GM12878 (cell line): ENCODE data around the gene OR7A17. TPM values are rescaled to one million over a fixed set of nuclear protein-coding genes. Genes with fewer than 3 reads are reported as not detected.

Experiments
- ATAC-seq: fragments of 200-7000 bp; cut with Tn5 transposase; 3 replicates; pipeline ENCODE4 v1.9.1; 2020; ENCODE audit warnings: mild to moderate bottlenecking, moderate library complexity
- BruUV-seq: library from RNA; stranded (reverse); fragments of 400-500 nt; replicated peaks from 2 replicates; lab custom pipeline; 2021; lab: Mats Ljungman, UMichigan
- CTCF ChIA-PET: fragments of 300-600 bp; sonication (Branson Sonifier 250); formaldehyde crosslinking; extraction: SDS; loops from one replicate; lab custom pipeline; 2021; ENCODE audit warnings: inconsistent platforms; lab: Yijun Ruan, JAX
- POLR2A ChIA-PET: fragments of 350-600 bp; formaldehyde crosslinking; extraction: SDS; loops from one replicate; lab custom pipeline; 2021; ENCODE audit warnings: inconsistent platforms; lab: Charles Lee
- RAD21 ChIA-PET: fragments of 300-600 bp; sonication (Branson Sonifier 250); formaldehyde crosslinking; loops from one replicate; lab custom pipeline; 2023; ENCODE audit warnings: antibody characterized with exemption; ENCODE audit not compliant: unreplicated experiment; lab: Charles Lee
- SMC1A ChIA-PET: fragments of 300-600 bp; sonication (Branson Sonifier 250); formaldehyde crosslinking; loops from one replicate; lab custom pipeline; 2023; ENCODE audit not compliant: unreplicated experiment, uncharacterized antibody; lab: Charles Lee
- DNase-seq: peaks from one replicate; pipeline ENCODE4 v3.0.0-alpha.2; 2011; ENCODE audit warnings: low read depth, low spot score
- FAIRE-seq: peaks from 3 replicates; lab custom pipeline; 2011; peaks lifted over from hg19 to GRCh38; lab: Jason Lieb, UNC
- H2AFZ ChIP-seq: 2 replicates; pipeline ENCODE4 v1.6.0; 2011; ENCODE audit warnings: low read depth, low read length, control low read depth; ENCODE audit not compliant: control insufficient read depth
- H3K27ac ChIP-seq: 2 replicates; pipeline ENCODE4 v1.5.1; 2011; ENCODE audit warnings: control low read depth; ENCODE audit not compliant: control insufficient read depth, insufficient read depth
- H3K27me3 ChIP-seq, 2 experiments: replicated peaks in 1 of 2; 2 replicates each; pipeline versions ENCODE4 v1.6.0 to v1.6.1; 2011; ENCODE audit warnings: low read length in 1 of 2; ENCODE audit not compliant: control insufficient read depth in 2 of 2, insufficient read depth in 2 of 2
- H3K36me3 ChIP-seq, 2 experiments: 2 replicates each; pipeline ENCODE4 v1.5.1; 2011; ENCODE audit warnings: low read length in 1 of 2; ENCODE audit not compliant: control insufficient read depth in 2 of 2, insufficient read depth in 2 of 2
- H3K4me1 ChIP-seq: 2 replicates; pipeline ENCODE4 v1.6.1; 2011; ENCODE audit warnings: mild to moderate bottlenecking, low read length, moderate library complexity, mixed read lengths; ENCODE audit not compliant: control insufficient read depth, insufficient read depth
- H3K4me2 ChIP-seq: 2 replicates; pipeline ENCODE4 v1.6.0; 2011; ENCODE audit warnings: control low read depth; ENCODE audit not compliant: control insufficient read depth, insufficient read depth
- H3K4me3 ChIP-seq: fragments of 200-600 bp; sonication (generic); 2 replicates; pipeline ENCODE4 v1.5.1; 2016
- H3K79me2 ChIP-seq: 2 replicates; pipeline ENCODE4 v1.6.0; 2011; ENCODE audit warnings: low read length; ENCODE audit not compliant: control insufficient read depth, insufficient read depth
- H3K9ac ChIP-seq: 2 replicates; pipeline ENCODE4 v1.8.0; 2011; ENCODE audit warnings: low read length, control low read depth, mixed read lengths; ENCODE audit not compliant: control insufficient read depth, insufficient read depth
- H3K9me3 ChIP-seq: replicated peaks from 3 replicates; pipeline ENCODE4 v1.5.1; 2011; ENCODE audit warnings: mild to moderate bottlenecking, low read length; ENCODE audit not compliant: control insufficient read depth, insufficient read depth
- H4K20me1 ChIP-seq: 2 replicates; pipeline ENCODE4 v1.6.0; 2011; ENCODE audit not compliant: control insufficient read depth, insufficient read depth
- CEBPZ ChIP-seq: fragments of 150-350 bp; IDR thresholded peaks from 2 replicates; pipeline ENCODE4 v1.6.1; 2016; ENCODE audit warnings: low read depth, low read length
- E4F1 ChIP-seq: fragments of 450-650 bp; IDR thresholded peaks from 2 replicates; pipeline ENCODE4 v1.6.1; 2018; ENCODE audit warnings: borderline replicate concordance, mild to moderate bottlenecking; ENCODE audit not compliant: partially characterized antibody
- ELK1 ChIP-seq: IDR thresholded peaks from 2 replicates; pipeline ENCODE4 v1.6.1; 2012; ENCODE audit warnings: low read depth, low read length, improper control_type of control experiment
- ETV6 ChIP-seq, 2 experiments: fragments of 450-650 bp in 1 of 2; IDR thresholded peaks in 1 of 2; conservative IDR thresholded peaks in 1 of 2; 2 replicates each; pipeline ENCODE4 v1.6.1; 2014; ENCODE audit warnings: antibody characterized with exemption in 1 of 2, borderline replicate concordance in 1 of 2, low read depth in 1 of 2, mild to moderate bottlenecking in 1 of 2, moderate library complexity in 1 of 2
- KDM1A ChIP-seq: fragments of 200-600 bp; sonication (generic); IDR thresholded peaks from 2 replicates; pipeline ENCODE4 v1.6.1; 2016; ENCODE audit warnings: borderline replicate concordance
- POLR2A ChIP-seq: IDR thresholded peaks from 2 replicates; pipeline ENCODE4 v1.6.1; 2011; ENCODE audit warnings: low read depth, mild to moderate bottlenecking, low read length
- RB1 ChIP-seq: fragments of 450-650 bp; formaldehyde crosslinking; IDR thresholded peaks from 2 replicates; pipeline ENCODE4 v1.6.1; 2017; ENCODE audit warnings: mild to moderate bottlenecking, borderline replicate concordance
- TCF12 ChIP-seq: IDR thresholded peaks from 2 replicates; pipeline ENCODE4 v1.6.1; 2011; ENCODE audit warnings: low read depth, mild to moderate bottlenecking, low read length
- TCF7 ChIP-seq: IDR thresholded peaks from 2 replicates; pipeline ENCODE4 v1.6.1; 2014; ENCODE audit warnings: antibody characterized with exemption, borderline replicate concordance
- YBX1 ChIP-seq: fragments of 450-650 bp; IDR thresholded peaks from 2 replicates; pipeline ENCODE4 v1.6.1; 2016; ENCODE audit warnings: antibody characterized with exemption
- WGBS: methylation state at CpG from one replicate; pipeline ENCODE4 v1.1.6; 2016; ENCODE audit warnings: low lambda C conversion rate; ENCODE audit not compliant: insufficient replicate concordance, insufficient coverage; ENCODE audit errors: missing lambda C conversion rate; 5-methylcytosine and 5-hydroxymethylcytosine counted together
- in situ Hi-C: fragments of 300-500 bp; cut with MboI; formaldehyde crosslinking; loops from 9 replicates; pipeline ENCODE4 v1.14.3; 2018; ENCODE audit warnings: mixed read lengths
- intact Hi-C: fragments of 100-400 bp; cut with micrococcal nuclease; formaldehyde crosslinking; loops from one replicate; pipeline ENCODE4 v1.14.2; 2022; ENCODE audit not compliant: unreplicated experiment
- polyA plus RNA-seq, 11 experiments: library from polyadenylated mRNA; depleted of rRNA in 4 of 11; unstranded in 6 of 11; stranded (reverse) in 5 of 11; fragments of >200 nt; fragmentation: Nextera tagmentation in 4 of 11; fragmentation: Illumina TruSeq in 1 of 11; extraction: Ambion mirVana in 4 of 11; extraction: Trizol in 1 of 11; gene quantifications; 1 replicate in 1 of 11; 2 replicates in 10 of 11; pipeline versions ENCODE4 v1.2.1 to v1.2.3, GENCODE V29; 2011 to 2016; ENCODE audit warnings: inconsistent platforms in 2 of 11, missing spikeins in 2 of 11, low read depth in 1 of 11
- total RNA-seq, 4 experiments: library from RNA; depleted of rRNA in 3 of 4; stranded (reverse); fragments of >200 nt in 3 of 4; fragmentation: Illumina TruSeq in 1 of 4; extraction: Trizol in 1 of 4; gene quantifications; 2 replicates each; pipeline versions ENCODE4 v1.2.1 to v1.2.3, GENCODE V29; 2013 to 2021

Gene OR7A17
- total and polyA plus RNA-seq, 10 of the 15 experiments (the other 5 are each of a cell fraction or from before 2014, with no cell fraction given) = not detected

- TF ChIP-seq CEBPZ (no peak), POLR2A (no peak), RB1 (no peak)
Observed at GRCh38 chr19:14901675-14902260, 15.8 kb upstream of the OR7A17 start (continued).

GRCh38 chr19:14890643-14891379 is 4.9 kb upstream of the OR7A17 start:
- CTCF ChIA-PET = interaction anchor here (0.9 to 3.4 kb wide), 4 partner anchors 22 to 317 kb away, joined by 3 to 19 read pairs (median 3); no protein-coding TSS in a partner anchor
- H3K4me1 ChIP-seq = no peaks in the 10 kb centered on the region
- 39% methylated on average over 10 of the region's 10 CpGs for whole genome bisulfite sequencing

More at GRCh38 chr19:14890643-14891379, 4.9 kb upstream of the OR7A17 start:
- H3K9ac ChIP-seq = no peak overlapping the region
- no peaks in the 10 kb centered on the region; a peak in 1 of 4 replicates for H3K27me3 ChIP-seq
- H3K4me2 ChIP-seq = no peak overlapping the region
- FAIRE-seq (no peak), ATAC-seq (no peak), DNase-seq (no peak)
- ChIA-PET SMC1A (interaction anchor here (1.3 to 1.5 kb wide), 2 partner anchors 317 to 318 kb away, joined by 3 to 4 read pairs; no protein-coding TSS in a partner anchor), RAD21 (no interaction called here), POLR2A (no interaction called here)
- H3K27ac ChIP-seq = no peak overlapping the region
- H2AFZ ChIP-seq = no peak overlapping the region
- H3K4me3 ChIP-seq = no peak overlapping the region
- no peaks in the 10 kb centered on the region for H3K9me3 ChIP-seq
- H3K36me3 ChIP-seq = no peaks in the 10 kb centered on the region
- no TSS peak for BruUV-seq
- intact Hi-C loops = no loop called here
- in situ Hi-C loops = loop anchor here (5.0 kb wide), 1 partner anchor 324 kb away; no protein-coding TSS in a partner anchor
- no peaks in the 10 kb centered on the region for H4K20me1 ChIP-seq
- H3K79me2 ChIP-seq = no peaks in the 10 kb centered on the region
- no peak for TF ChIP-seq TCF7
- TF ChIP-seq TCF12 = no peak
- no peak for TF ChIP-seq KDM1A
- TF ChIP-seq ELK1 = no peak
- no peak for TF ChIP-seq YBX1
- TF ChIP-seq RB1 = no peak
- TF ChIP-seq ETV6 (conservative IDR thresholded peaks at IDR 0.05 in 1 of 2, IDR thresholded peaks at IDR 0.05 in 1 of 2; ENCODE audit: borderline replicate concordance in 1 of 2, low read depth in 1 of 2) = no peak
- TF ChIP-seq E4F1 = no peak
